Kidney epithelial cell (primary cell): ENCODE results near the gene PTPN11. TPM values are rescaled to one million over a fixed set of nuclear protein-coding genes. Genes with fewer than 3 reads are reported as not detected.

Experiments
- DNase-seq: peaks from one replicate; pipeline ENCODE4 v3.0.0-alpha.2; 2010; ENCODE audit warnings: low read depth
- H3K27me3 ChIP-seq: 2 replicates; pipeline ENCODE4 v1.6.0; 2011; ENCODE audit warnings: low read length; ENCODE audit not compliant: control insufficient read depth, insufficient read depth
- H3K36me3 ChIP-seq: 2 replicates; pipeline ENCODE4 v1.5.1; 2011; ENCODE audit warnings: low read length; ENCODE audit not compliant: control insufficient read depth, insufficient read depth
- H3K4me3 ChIP-seq: 2 replicates; pipeline ENCODE4 v1.5.1; 2011; ENCODE audit warnings: low read depth, mild to moderate bottlenecking, control low read depth, low read length
- total RNA-seq: library from RNA; depleted of rRNA; stranded (reverse); fragments of >200 nt; gene quantifications from 2 replicates; pipeline ENCODE4 v1.2.3, GENCODE V29; 2015
- TF ChIP-seq, protein P1 (sequence below): IDR thresholded peaks from 2 replicates; pipeline ENCODE4 v1.5.1; 2011; ENCODE audit warnings: mild to moderate bottlenecking, moderate library complexity, low read length, control low read depth, inconsistent platforms; ENCODE audit not compliant: insufficient read depth, poor library complexity, severe bottlenecking

PTPN11 gene
- total RNA-seq, 1 donor from 2014 or later: 91.1 TPM

DNA sequence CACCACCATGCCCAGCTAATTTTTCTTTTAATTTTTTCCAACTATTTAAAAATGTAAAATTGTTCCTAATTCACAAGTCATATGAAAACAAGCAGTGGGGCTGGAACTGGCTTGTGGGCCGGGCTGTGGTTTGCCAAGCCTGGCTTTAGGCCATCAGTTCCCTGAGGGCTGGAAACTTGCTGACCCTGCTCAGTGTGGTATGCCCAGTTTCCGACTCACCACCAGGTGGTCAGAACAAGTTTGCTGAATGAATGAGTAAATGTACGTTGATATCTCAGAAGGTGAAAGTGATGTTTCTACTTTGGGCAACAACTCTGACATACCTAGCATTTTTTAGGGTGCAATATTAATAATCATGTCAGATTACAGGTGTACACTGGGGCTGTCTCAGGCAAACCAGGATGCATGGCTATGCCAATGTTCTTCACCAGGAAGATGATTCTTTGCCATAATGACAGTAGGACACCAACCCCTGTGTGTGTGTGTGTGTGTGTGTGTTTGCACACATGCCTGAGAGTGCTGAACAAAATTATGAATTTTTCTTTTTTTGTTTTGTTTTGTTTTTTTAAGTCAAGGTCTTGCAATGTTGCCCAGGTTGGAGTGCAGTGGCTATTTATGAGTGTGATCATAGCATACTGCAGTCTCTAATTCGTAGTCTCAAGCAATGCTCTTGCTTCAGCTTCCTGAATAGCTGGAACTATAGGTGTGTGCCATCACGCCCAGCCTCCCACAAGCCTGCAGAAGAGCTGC, 106.1 kb downstream of the PTPN11 start:
- DNase-seq: peak; percentile 43
- Histone ChIP-seq H3K4me3 (no peak overlapping the region), H3K27me3 (no peaks in the 10 kb centered on the region), H3K36me3 (no peaks in the 10 kb centered on the region)
- TF ChIP-seq, protein P1, sequence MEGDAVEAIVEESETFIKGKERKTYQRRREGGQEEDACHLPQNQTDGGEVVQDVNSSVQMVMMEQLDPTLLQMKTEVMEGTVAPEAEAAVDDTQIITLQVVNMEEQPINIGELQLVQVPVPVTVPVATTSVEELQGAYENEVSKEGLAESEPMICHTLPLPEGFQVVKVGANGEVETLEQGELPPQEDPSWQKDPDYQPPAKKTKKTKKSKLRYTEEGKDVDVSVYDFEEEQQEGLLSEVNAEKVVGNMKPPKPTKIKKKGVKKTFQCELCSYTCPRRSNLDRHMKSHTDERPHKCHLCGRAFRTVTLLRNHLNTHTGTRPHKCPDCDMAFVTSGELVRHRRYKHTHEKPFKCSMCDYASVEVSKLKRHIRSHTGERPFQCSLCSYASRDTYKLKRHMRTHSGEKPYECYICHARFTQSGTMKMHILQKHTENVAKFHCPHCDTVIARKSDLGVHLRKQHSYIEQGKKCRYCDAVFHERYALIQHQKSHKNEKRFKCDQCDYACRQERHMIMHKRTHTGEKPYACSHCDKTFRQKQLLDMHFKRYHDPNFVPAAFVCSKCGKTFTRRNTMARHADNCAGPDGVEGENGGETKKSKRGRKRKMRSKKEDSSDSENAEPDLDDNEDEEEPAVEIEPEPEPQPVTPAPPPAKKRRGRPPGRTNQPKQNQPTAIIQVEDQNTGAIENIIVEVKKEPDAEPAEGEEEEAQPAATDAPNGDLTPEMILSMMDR: peak; percentile 2

DNA sequence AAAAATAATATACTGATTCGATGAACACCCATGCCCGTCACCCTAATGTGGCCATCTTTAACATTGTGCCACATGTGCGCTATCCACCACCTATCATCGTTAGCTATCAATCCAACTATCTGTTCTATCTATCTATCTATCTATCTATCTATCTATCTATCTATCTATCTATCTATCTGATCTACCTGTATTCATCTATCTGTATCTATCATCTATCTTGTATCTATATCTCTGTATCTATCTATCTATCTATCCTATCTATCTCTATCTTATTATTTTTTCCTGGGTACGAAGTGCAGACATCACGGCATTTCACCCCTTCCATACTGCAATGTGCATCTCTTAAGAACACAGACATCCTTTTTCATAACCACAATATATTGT, 106.7 kb downstream of the PTPN11 start:
- no peak for DNase-seq
- no peak overlapping the region for H3K4me3 ChIP-seq
- TF ChIP-seq, protein P1: no peak
- no peaks in the 10 kb centered on the region for H3K27me3 ChIP-seq
- H3K36me3 ChIP-seq: no peaks in the 10 kb centered on the region

DNA sequence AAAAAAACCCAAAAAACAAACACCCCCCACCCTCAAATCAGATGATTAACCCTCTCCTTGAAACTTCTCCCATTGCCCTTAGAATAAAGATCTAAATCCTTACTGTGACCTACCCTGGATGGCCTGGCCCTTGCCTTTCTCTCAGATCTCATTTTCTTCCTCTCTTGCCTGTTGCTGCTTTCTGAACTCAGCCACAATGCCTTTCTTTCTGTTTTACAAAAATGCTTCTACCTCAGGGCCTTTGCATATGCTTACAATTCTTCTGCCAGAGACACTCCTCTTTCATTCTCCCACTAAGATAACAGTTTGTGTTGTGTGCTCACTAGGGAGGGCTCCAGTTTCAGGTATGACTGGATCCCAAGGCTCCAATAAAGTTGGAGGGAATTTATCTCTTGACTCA, 108.3 kb downstream of the PTPN11 start:
- no peak for DNase-seq
- Histone ChIP-seq H3K36me3 (no peaks in the 10 kb centered on the region), H3K27me3 (no peaks in the 10 kb centered on the region), H3K4me3 (no peak overlapping the region)
- TF ChIP-seq, protein P1: no peak

DNA sequence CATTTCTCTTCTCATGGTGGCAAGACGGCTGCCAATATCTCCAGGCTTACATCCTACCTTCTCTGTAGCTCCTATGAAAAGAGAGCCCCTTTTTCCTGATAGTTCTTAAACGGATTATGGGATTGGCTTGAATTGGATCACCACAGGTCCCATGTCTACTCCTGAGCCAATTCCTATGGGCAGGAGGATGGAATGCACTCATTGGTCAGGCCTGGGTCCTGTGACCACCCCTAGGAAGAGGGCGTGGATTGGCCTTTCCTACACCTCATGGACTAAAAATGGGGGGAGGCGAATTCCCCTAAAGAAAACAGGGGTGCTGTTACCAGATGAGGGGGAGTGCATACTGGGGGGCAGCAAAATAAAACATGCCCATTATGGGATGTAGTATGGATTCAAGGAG, 108.8 kb downstream of the PTPN11 start:
- no peak overlapping the region for H3K4me3 ChIP-seq
- no peak for DNase-seq
- TF ChIP-seq, protein P1: no peak

DNA sequence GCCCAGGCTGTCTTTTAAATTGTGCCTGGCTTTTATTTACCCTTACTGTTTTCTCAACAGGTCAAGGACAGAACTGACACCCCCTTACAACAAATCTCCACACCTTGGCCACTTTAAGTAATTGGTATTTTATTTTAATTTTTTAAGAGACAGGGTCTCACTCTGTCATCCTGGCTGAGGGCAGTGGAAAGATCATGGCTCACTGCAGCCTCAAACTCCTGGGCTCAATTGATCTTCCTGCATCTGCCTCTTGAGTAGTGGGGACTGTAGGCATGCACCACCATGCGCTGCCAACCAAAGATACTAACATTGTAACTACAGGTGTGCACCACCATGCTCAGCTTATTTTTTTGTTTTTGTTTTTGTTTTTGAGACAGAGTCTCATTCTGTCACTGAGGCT, 109.8 kb downstream of the PTPN11 start:
- no peak overlapping the region for H3K4me3 ChIP-seq
- no peaks in the 10 kb centered on the region for H3K36me3 ChIP-seq
- TF ChIP-seq, protein P1: no peak
- DNase-seq: no peak
- no peaks in the 10 kb centered on the region for H3K27me3 ChIP-seq

More for the DNA sequence above, 108.8 kb downstream of the PTPN11 start:
- Histone ChIP-seq H3K36me3 (no peaks in the 10 kb centered on the region), H3K27me3 (no peaks in the 10 kb centered on the region)

DNA sequence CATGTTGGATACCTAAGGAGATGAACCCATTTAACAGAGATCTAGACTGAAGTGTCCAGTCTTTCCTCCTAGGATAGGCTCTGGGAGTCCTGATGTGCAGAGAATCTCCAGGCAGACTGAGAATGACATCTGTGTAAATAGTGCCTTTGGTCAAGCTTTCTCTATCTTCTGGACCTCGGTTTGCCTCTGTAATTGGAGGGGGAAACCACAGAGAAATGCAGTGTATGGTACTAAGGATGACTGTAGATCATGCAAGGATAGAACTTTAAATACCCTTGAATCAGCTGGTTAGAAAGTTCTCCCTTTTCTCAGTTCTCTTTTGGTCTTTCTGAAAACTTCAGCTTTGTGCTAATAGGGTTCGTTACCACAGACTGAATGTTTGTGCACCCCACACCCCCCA, 112.2 kb downstream of the PTPN11 start:
- TF ChIP-seq, protein P1: no peak
- Histone ChIP-seq H3K4me3 (no peak overlapping the region), H3K36me3 (no peaks in the 10 kb centered on the region), H3K27me3 (no peaks in the 10 kb centered on the region)
- DNase-seq: no peak
